WTC11 (cell line): ENCODE measurements around the gene TFEB.
A peak's percentile ranks its signal among the peaks of the same experiment; 100 is the strongest.

Experiments used
- ATF1 ChIP-seq: sonication (generic); formaldehyde crosslinking; IDR thresholded peaks from 2 replicates; pipeline ENCODE4 v1.8.1; 2023; ENCODE audit warnings: mild to moderate bottlenecking, moderate library complexity, missing genetic modification reagents
- ATF3 ChIP-seq: sonication (generic); formaldehyde crosslinking; conservative IDR thresholded peaks from 2 replicates; pipeline ENCODE4 v1.8.1; 2022; ENCODE audit warnings: mild to moderate bottlenecking, missing genetic modification reagents
- CREB1 ChIP-seq: sonication (generic); formaldehyde crosslinking; IDR thresholded peaks from 2 replicates; pipeline ENCODE4 v1.8.0; 2023; ENCODE audit warnings: mild to moderate bottlenecking, missing genetic modification reagents
- CTCF ChIP-seq: fragments of 200-600 bp; IDR thresholded peaks from 2 replicates; pipeline ENCODE4 v1.8.0; 2022; ENCODE audit warnings: antibody characterized with exemption
- ELF4 ChIP-seq: sonication (generic); formaldehyde crosslinking; IDR thresholded peaks from 2 replicates; pipeline ENCODE4 v1.8.1; 2022; ENCODE audit warnings: low read depth, mild to moderate bottlenecking, moderate library complexity, missing genetic modification reagents
- ESRRA ChIP-seq: sonication (generic); formaldehyde crosslinking; IDR thresholded peaks from 2 replicates; pipeline ENCODE4 v1.8.1; 2022; ENCODE audit warnings: mild to moderate bottlenecking, missing genetic modification reagents, borderline replicate concordance
- SP1 ChIP-seq: sonication (generic); formaldehyde crosslinking; conservative IDR thresholded peaks from 2 replicates; pipeline ENCODE4 v1.8.1; 2022; ENCODE audit warnings: missing genetic modification reagents
- USF2 ChIP-seq: sonication (generic); formaldehyde crosslinking; IDR thresholded peaks from 2 replicates; pipeline ENCODE4 v1.8.1; 2023; ENCODE audit warnings: mild to moderate bottlenecking, missing genetic modification reagents, moderate library complexity

GRCh38 chr6:41735427-41736185, at the start of gene TFEB:
- TF ChIP-seq SP1 (peak; percentile 96), ATF1 (no peak), USF2 (CRISPR knock-in tag) (no peak), CTCF (peak; percentile 72), ELF4 (CRISPR knock-in tag) (no peak), ESRRA (CRISPR knock-in tag) (no peak), ATF3 (CRISPR knock-in tag) (no peak), CREB1 (CRISPR knock-in tag) (no peak)
